GM12878 (cell line): ENCODE data around the gene SLC9A8. TPM values are rescaled to one million over a fixed set of nuclear protein-coding genes. Genes with fewer than 3 reads are reported as not detected.

ENCODE experiments used
- ATAC-seq: fragments of 200-7000 bp; cut with Tn5 transposase; 3 replicates; pipeline ENCODE4 v1.9.1; 2020; ENCODE audit warnings: mild to moderate bottlenecking, moderate library complexity
- BruUV-seq: library from RNA; stranded (reverse); fragments of 400-500 nt; replicated peaks from 2 replicates; lab custom pipeline; 2021; lab: Mats Ljungman, UMichigan
- CTCF ChIA-PET: fragments of 300-600 bp; sonication (Branson Sonifier 250); formaldehyde crosslinking; extraction: SDS; loops from one replicate; lab custom pipeline; 2021; ENCODE audit warnings: inconsistent platforms; lab: Yijun Ruan, JAX
- POLR2A ChIA-PET: fragments of 350-600 bp; formaldehyde crosslinking; extraction: SDS; loops from one replicate; lab custom pipeline; 2021; ENCODE audit warnings: inconsistent platforms; lab: Charles Lee
- RAD21 ChIA-PET: fragments of 300-600 bp; sonication (Branson Sonifier 250); formaldehyde crosslinking; loops from one replicate; lab custom pipeline; 2023; ENCODE audit warnings: antibody characterized with exemption; ENCODE audit not compliant: unreplicated experiment; lab: Charles Lee
- SMC1A ChIA-PET: fragments of 300-600 bp; sonication (Branson Sonifier 250); formaldehyde crosslinking; loops from one replicate; lab custom pipeline; 2023; ENCODE audit not compliant: unreplicated experiment, uncharacterized antibody; lab: Charles Lee
- DNase-seq: peaks from one replicate; pipeline ENCODE4 v3.0.0-alpha.2; 2011; ENCODE audit warnings: low read depth, low spot score
- FAIRE-seq: peaks from 3 replicates; lab custom pipeline; 2011; peaks lifted over from hg19 to GRCh38; lab: Jason Lieb, UNC
- H2AFZ ChIP-seq: 2 replicates; pipeline ENCODE4 v1.6.0; 2011; ENCODE audit warnings: low read depth, low read length, control low read depth; ENCODE audit not compliant: control insufficient read depth
- H3K27ac ChIP-seq: 2 replicates; pipeline ENCODE4 v1.5.1; 2011; ENCODE audit warnings: control low read depth; ENCODE audit not compliant: control insufficient read depth, insufficient read depth
- H3K27me3 ChIP-seq, 2 experiments: replicated peaks in 1 of 2; 2 replicates each; pipeline versions ENCODE4 v1.6.0 to v1.6.1; 2011; ENCODE audit warnings: low read length in 1 of 2; ENCODE audit not compliant: control insufficient read depth in 2 of 2, insufficient read depth in 2 of 2
- H3K36me3 ChIP-seq, 2 experiments: 2 replicates each; pipeline ENCODE4 v1.5.1; 2011; ENCODE audit warnings: low read length in 1 of 2; ENCODE audit not compliant: control insufficient read depth in 2 of 2, insufficient read depth in 2 of 2
- H3K4me1 ChIP-seq: 2 replicates; pipeline ENCODE4 v1.6.1; 2011; ENCODE audit warnings: mild to moderate bottlenecking, low read length, moderate library complexity, mixed read lengths; ENCODE audit not compliant: control insufficient read depth, insufficient read depth
- H3K4me2 ChIP-seq: 2 replicates; pipeline ENCODE4 v1.6.0; 2011; ENCODE audit warnings: control low read depth; ENCODE audit not compliant: control insufficient read depth, insufficient read depth
- H3K4me3 ChIP-seq: fragments of 200-600 bp; sonication (generic); 2 replicates; pipeline ENCODE4 v1.5.1; 2016
- H3K79me2 ChIP-seq: 2 replicates; pipeline ENCODE4 v1.6.0; 2011; ENCODE audit warnings: low read length; ENCODE audit not compliant: control insufficient read depth, insufficient read depth
- H3K9ac ChIP-seq: 2 replicates; pipeline ENCODE4 v1.8.0; 2011; ENCODE audit warnings: low read length, control low read depth, mixed read lengths; ENCODE audit not compliant: control insufficient read depth, insufficient read depth
- H3K9me3 ChIP-seq: replicated peaks from 3 replicates; pipeline ENCODE4 v1.5.1; 2011; ENCODE audit warnings: mild to moderate bottlenecking, low read length; ENCODE audit not compliant: control insufficient read depth, insufficient read depth
- H4K20me1 ChIP-seq: 2 replicates; pipeline ENCODE4 v1.6.0; 2011; ENCODE audit not compliant: control insufficient read depth, insufficient read depth
- ATF3 ChIP-seq: IDR thresholded peaks from 2 replicates; pipeline ENCODE4 v1.6.1; 2011; ENCODE audit warnings: low read depth, mild to moderate bottlenecking, low read length, moderate library complexity, borderline replicate concordance; ENCODE audit errors: extremely low read depth
- BHLHE40 ChIP-seq, 2 experiments: fragments of 450-650 bp in 1 of 2; IDR thresholded peaks; 2 replicates each; pipeline ENCODE4 v1.6.1; 2011 to 2017; ENCODE audit warnings: low read depth in 2 of 2, borderline replicate concordance in 1 of 2, improper control_type of control experiment in 1 of 2, low read length in 1 of 2, mild to moderate bottlenecking in 1 of 2
- CUX1 ChIP-seq: IDR thresholded peaks from 2 replicates; pipeline ENCODE4 v1.6.1; 2012; ENCODE audit warnings: improper control_type of control experiment, low read depth, low read length; ENCODE audit not compliant: insufficient replicate concordance
- IRF5 ChIP-seq: fragments of 450-650 bp; IDR thresholded peaks from 2 replicates; pipeline ENCODE4 v1.6.1; 2017; ENCODE audit warnings: borderline replicate concordance
- NBN ChIP-seq: fragments of 450-650 bp; IDR thresholded peaks from 2 replicates; pipeline ENCODE4 v1.6.1; 2016
- POLR2AphosphoS2 ChIP-seq: IDR thresholded peaks from 2 replicates; pipeline ENCODE4 v1.6.1; 2011; ENCODE audit warnings: low read depth, mild to moderate bottlenecking, low read length, improper control_type of control experiment, moderate library complexity
- YY1 ChIP-seq: IDR thresholded peaks from 2 replicates; pipeline ENCODE4 v1.6.1; 2011; ENCODE audit warnings: low read depth, mild to moderate bottlenecking, low read length
- ZSCAN29 ChIP-seq: fragments of 450-650 bp; IDR thresholded peaks from 2 replicates; pipeline ENCODE4 v1.6.1; 2017; ENCODE audit warnings: mild to moderate bottlenecking, moderate library complexity
- WGBS: methylation state at CpG from one replicate; pipeline ENCODE4 v1.1.6; 2016; ENCODE audit warnings: low lambda C conversion rate; ENCODE audit not compliant: insufficient replicate concordance, insufficient coverage; ENCODE audit errors: missing lambda C conversion rate; 5-methylcytosine and 5-hydroxymethylcytosine counted together
- in situ Hi-C: fragments of 300-500 bp; cut with MboI; formaldehyde crosslinking; loops from 9 replicates; pipeline ENCODE4 v1.14.3; 2018; ENCODE audit warnings: mixed read lengths
- intact Hi-C: fragments of 100-400 bp; cut with micrococcal nuclease; formaldehyde crosslinking; loops from one replicate; pipeline ENCODE4 v1.14.2; 2022; ENCODE audit not compliant: unreplicated experiment
- polyA plus RNA-seq, 11 experiments: library from polyadenylated mRNA; depleted of rRNA in 4 of 11; unstranded in 6 of 11; stranded (reverse) in 5 of 11; fragments of >200 nt; fragmentation: Nextera tagmentation in 4 of 11; fragmentation: Illumina TruSeq in 1 of 11; extraction: Ambion mirVana in 4 of 11; extraction: Trizol in 1 of 11; gene quantifications; 1 replicate in 1 of 11; 2 replicates in 10 of 11; pipeline versions ENCODE4 v1.2.1 to v1.2.3, GENCODE V29; 2011 to 2016; ENCODE audit warnings: inconsistent platforms in 2 of 11, missing spikeins in 2 of 11, low read depth in 1 of 11
- total RNA-seq, 4 experiments: library from RNA; depleted of rRNA in 3 of 4; stranded (reverse); fragments of >200 nt in 3 of 4; fragmentation: Illumina TruSeq in 1 of 4; extraction: Trizol in 1 of 4; gene quantifications; 2 replicates each; pipeline versions ENCODE4 v1.2.1 to v1.2.3, GENCODE V29; 2013 to 2021

The SLC9A8 gene
- total and polyA plus RNA-seq, 10 of the 15 experiments (the other 5 are each of a cell fraction or from before 2014, with no cell fraction given), result 0.40 to 15.5 (median 6.5) TPM

- TF ChIP-seq IRF5, result no peak
These were observed 124.7 kb downstream of the SLC9A8 start (continued) for GRCh38 chr20:49937027-49937929.

DNA sequence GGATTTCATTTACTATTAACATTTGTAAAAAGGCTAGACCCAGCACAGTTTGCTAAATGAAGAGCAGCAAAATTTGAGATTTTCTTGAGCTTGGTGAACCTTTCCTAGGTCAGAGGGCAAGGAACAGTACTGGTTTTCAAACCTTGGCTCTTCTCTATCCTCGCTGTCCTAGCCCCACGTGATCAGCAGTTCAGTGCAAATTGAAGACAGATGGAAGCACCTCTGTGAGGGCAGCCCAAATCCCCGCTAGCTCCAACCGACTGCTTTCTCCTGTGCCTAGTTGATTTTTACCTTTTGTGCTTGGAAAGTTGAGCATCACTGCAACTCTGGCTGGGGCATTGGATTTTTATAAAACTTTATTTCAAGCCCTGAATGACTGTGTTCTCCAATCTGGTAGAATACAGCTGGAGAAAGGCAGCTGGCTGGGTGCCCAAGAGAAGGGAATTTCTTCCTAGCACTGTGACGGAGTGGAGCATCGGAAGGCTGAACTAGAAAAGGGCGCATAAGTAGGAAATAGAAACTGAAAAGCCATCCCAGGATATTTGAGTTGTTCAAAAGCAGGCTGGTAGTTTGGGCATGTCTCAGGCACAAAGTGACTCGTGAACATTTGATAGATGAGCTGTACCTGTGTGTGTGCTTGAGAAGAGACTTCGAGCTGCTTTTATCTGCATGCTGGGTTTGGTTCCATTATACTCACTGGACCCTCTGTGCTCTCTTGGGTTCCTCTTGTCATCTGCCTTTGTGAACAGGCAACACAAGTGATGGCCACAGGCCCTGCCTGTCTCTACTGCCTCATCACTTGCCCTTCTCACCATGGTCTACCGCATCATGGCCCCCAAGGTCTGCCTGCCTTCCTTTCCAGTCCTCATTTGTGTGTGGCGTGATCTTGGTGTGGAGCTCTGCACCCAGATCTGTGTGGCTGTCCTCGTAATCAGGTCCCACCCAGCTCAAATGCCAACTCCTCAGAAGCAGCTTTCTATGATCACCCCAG is 125.8 kb downstream of the SLC9A8 start:
- peaks cover 0 to 12% of the 10 kb centered on the region in 2 experiments for H3K36me3 ChIP-seq
- in situ Hi-C loops (no loop called here), intact Hi-C loops (no loop called here)
- 0 out of 2 replicates have a peak overlapping the region, but pooled peaks have one; percentile 85 for H3K27ac ChIP-seq
- peaks cover 17% of the 10 kb centered on the region for H3K4me1 ChIP-seq
- FAIRE-seq, result no peak
- peaks cover 4% of the 10 kb centered on the region; the same call in 1 of the 2 replicates for H4K20me1 ChIP-seq
- no peak for DNase-seq
- ChIA-PET SMC1A (interaction anchor here (1.5 to 2.7 kb wide), 7 partner anchors 9 to 398 kb away, joined by 4 to 13 read pairs (median 7); no protein-coding TSS in a partner anchor), RAD21 (interaction anchor here (0.6 to 2.3 kb wide), 7 partner anchors 23 to 228 kb away, joined by 3 to 9 read pairs (median 4); partner anchors contain the start of gene SPATA2), CTCF (interaction anchor here (0.8 to 5.2 kb wide), 13 partner anchors 9 to 397 kb away, joined by 3 to 31 read pairs (median 4); no protein-coding TSS in a partner anchor), POLR2A (interaction anchor here (1.2 kb wide), 1 partner anchor 19 kb away, joined by 3 read pairs; no protein-coding TSS in a partner anchor)
- no peaks in the 10 kb centered on the region for H3K9me3 ChIP-seq
- no peaks in the 10 kb centered on the region for H3K27me3 ChIP-seq
- H3K9ac ChIP-seq, result peak overlapping the region; percentile 7; the same call in 1 of the 2 replicates
- ATAC-seq, result no peak
- H2AFZ ChIP-seq, result no peak overlapping the region
- no TSS peak for BruUV-seq
- H3K4me3 ChIP-seq, result peak overlapping the region; percentile 90
- H3K79me2 ChIP-seq, result peaks cover 53% of the 10 kb centered on the region
- peak overlapping the region; percentile 88 for H3K4me2 ChIP-seq
- 93% methylated on average over 12 of the region's 12 CpGs for WGBS
- no peak for TF ChIP-seq POLR2AphosphoS2
- TF ChIP-seq ZSCAN29, result no peak
- no peak for TF ChIP-seq YY1
- no peak for TF ChIP-seq NBN
- TF ChIP-seq ATF3, result no peak
- no peak for TF ChIP-seq CUX1
- no peak for TF ChIP-seq BHLHE40 (IDR thresholded peaks at IDR 0.05; ENCODE audit: borderline replicate concordance in 1 of 2, low read depth in 2 of 2, low read length in 1 of 2)
